Activated CD4-positive, CD25-positive, alpha-beta regulatory T cell treated with anti-CD3 and anti-CD28 coated beads, Interleukin-2, amount 50 U/mL, for 72 hours (primary cell): ENCODE data around the gene LY6G6F.
"Not testable (repeated sequence)": the region's sequence is repeated elsewhere in the genome, so short reads cannot be mapped to it uniquely, and the experiment has no call there.

ENCODE experiments used
- DNase-seq: peaks from one replicate; pipeline ENCODE4 v3.0.0; 2021

The LY6G6F gene

DNA sequence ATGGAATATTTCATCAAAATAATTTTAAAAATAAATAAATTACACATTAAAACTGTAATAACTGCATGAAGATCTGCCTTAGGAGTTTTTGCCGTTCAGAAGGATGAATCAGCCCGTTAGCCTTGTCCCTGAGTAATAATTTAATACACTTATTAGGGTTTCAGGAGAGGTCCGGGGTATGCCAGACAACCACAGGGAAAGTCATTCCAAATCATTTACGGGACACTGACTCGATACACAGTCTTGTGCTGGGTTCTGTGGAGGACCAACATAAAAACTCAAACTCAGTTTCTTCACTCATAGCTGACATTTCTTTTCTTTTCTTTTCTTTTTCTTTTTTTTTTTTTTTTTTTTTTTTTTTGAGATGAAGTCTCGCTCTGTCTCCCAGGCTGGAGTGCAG is 735 bp upstream of the LY6G6F start:
- no peak for DNase-seq

DNA sequence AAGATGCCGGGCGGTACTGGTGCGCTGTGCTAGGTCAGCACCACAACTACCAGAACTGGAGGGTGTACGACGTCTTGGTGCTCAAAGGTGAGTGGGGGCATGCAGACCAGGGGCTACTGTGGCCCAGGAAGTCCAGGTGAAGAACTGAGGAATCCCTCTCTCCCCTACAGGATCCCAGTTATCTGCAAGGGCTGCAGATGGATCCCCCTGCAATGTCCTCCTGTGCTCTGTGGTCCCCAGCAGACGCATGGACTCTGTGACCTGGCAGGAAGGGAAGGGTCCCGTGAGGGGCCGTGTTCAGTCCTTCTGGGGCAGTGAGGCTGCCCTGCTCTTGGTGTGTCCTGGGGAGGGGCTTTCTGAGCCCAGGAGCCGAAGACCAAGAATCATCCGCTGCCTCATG is 1.0 kb downstream of the LY6G6F start:
- DNase-seq: no peak

DNA sequence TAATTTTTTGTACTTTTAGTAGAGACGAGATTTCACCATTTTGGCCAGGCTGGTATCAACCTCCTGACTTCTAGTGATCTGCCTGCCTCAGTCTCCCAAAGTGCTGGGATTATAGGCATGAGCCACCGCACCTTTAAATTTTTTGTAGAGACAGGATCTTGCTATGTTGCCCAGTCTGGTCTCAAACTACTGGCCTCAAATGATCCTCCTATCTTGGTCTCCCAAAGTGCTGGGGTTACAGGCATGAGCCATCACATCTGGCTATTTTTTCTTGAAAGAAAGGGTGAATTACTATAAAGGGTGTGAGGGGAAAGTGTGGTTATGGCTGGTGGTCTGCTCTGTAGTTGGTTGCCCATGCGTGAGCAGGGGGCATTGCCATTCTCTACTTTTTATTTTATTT is 1.6 kb downstream of the LY6G6F start:
- DNase-seq: no peak

DNA sequence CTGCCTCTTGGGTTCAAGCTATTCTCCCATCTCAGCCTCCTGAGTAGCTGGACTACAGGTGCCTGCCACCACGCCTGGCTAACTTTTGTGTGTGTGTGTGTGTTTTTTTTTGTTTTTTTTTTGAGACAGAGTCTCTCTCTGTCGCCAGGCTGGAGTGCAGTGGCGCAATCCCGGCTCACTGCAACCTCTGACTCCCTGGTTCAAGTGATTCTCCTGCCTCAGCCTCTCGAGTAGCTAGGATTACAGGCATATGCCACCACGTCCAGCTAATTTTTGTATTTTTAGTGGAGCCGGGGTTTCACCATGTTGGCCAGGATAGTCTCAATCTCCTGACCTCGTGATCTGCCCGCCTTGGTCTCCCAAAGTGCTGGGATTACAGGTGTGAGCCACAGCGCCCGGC is 2.5 kb downstream of the LY6G6F start:
- not testable (repeated sequence) for DNase-seq

DNA sequence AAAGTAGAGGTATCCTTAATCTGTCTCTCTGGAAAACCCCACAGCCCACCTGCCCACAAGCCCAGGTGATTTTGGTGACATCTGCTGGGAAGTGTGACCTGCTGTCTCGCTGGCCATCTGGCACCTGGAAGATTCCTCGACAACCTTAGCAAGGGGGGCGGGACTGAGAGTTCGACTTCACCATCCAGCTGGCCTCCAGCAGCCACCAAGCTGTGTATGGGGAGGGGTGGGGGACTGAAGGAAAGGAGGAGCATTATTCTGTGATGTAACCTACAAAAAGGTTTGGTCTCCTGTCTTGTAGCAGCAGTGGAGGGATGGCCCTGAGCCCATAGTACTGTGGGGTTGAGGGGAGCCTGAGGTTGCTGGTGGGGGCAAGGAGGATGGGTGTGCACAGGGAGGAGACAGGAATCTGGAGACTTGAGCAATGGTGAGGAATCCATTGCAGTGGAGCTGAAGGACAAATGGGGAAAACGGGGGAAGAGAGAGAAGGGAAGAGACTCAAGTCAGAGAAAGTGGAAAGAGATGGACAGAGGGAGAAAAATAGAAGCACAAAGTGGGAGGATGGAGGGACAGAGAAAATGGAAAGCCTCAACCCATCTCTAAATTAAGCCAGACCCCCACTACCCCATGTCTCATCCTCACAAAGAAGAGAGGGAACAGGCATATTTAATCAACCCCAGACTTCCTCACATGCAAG is 4.0 kb downstream of the LY6G6F start:
- no peak for DNase-seq

DNA sequence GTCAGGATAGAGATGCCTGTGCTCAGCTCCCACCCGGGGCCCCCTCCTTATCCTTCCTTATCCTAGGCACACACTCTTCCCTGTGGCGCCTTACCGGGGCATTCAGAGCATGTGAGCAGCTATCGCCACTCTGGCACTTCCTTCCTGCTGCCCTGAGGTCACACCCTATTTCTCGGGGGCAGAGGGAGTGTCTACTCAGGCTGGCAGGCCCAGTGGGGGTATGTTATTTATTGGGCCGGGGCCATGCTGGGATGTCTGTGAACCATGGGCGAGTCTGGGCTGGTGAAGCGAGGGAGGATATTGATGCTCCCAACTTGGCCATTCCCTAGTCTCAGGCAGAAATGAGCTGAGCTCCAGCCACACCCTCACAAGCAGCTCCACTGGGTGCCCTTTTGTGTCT is 4.6 kb downstream of the LY6G6F start:
- no peak for DNase-seq

DNA sequence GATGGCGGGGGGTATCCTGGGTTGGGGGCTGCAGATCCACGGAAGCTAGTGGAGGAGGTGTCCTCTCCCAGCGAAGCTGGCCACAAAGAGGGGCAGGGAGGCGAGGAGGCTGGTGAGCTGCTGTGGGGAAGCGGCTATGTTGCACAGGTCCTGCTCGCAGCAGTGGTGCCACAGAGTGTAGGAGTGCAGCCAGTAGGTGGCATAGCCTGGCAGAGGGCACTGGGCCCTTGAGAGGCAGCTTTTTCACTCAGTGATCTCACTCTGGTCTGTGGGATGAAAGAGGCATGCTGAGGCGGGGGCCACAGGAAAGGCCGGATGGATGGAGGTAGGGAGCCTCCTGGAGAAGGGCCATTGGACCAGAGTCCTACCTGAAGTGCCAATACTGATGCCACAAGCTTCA is 5.6 kb downstream of the LY6G6F start:
- DNase-seq: no peak

DNA sequence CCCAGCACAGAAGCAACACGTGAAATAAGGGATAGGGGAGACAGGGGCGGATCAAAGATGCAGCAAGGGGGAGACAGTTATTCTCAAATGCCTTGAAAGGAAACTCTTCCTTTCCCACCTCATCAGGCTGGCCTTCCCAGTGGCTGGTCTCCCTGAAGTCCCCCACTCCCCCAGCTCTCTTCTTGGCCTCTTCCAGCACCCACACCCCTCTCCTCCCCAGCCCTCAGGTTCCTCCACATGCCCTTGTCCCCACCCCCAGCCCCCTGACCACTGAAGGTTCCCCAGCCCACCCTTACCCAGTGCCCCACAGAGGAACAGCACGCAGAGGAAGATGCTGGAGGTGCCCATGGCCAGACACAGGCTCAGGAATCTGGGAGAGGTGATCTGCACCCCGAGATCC is 6.8 kb downstream of the LY6G6F start:
- no peak for DNase-seq

DNA sequence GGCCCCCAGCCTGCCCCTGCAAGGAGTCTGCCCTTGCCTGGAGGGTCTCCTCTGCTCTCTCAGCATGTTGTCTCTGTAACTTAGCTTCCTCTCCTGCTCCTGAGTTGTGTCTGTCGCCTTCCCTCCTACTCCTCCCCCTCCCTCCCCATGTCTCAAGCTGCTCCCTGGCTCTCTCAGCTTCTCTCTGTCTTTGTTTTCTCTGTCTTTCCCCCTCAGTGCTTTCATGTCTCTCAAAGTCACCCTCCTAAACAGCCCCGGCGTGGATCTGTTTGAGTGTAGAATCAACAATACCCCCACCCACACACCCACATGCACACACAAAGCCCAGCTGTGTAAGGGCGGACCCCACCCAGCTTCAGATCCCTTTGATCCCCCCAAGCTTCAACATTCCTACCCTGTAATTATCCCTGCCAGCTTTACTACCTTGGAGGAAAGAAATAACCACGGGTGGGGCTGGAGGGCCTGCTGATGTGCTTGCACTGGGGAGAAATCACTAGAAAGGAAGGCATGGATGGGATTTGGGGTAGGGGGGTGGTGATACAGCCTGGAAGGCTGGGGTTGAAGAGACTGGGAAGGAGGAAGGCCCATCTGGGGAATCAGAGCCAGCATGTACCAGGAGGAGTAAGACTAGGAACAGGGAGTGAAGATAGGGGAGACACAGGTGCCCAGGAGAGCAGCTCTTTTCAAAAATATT is 7.5 kb downstream of the LY6G6F start:
- DNase-seq: no peak

DNA sequence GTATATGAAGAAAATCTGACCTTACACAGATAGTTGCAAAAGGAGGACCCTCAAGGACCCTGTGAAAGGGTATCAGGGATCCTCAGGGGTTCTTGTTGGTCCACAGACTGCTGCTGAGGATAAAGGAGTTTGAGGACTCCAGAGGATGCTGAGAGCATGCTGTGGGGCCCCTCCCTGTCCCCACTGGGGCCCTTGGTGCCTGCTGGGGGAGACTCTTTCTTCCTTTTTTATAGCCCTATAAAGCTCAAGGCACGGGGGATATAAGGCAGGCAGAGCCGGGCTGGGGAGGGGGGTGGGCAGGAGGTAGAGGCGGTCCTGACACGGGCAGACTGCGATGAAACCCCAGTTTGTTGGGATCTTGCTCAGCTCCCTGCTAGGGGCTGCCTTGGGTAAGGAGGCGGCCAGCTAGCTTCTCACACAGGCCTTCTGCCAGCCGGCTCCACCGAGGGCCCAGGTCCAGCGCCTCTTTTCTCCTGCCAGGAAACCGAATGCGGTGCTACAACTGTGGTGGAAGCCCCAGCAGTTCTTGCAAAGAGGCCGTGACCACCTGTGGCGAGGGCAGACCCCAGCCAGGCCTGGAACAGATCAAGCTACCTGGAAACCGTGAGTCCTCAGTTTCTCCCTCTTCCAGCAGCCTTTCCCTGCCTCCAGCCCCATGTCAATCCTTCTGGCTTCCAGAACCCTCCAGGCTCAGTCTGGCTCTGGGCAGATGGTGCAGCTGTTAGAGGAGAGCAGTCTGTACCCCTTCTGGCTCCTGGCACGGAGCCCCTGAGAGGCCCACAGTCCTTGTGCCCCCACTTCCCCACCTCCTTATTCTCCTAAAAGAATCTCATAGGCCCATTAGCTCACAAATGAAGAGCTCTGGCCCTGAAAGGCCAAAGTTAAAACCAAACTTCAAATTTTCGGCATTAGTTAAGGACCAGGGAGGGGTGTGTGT is 8.6 kb downstream of the LY6G6F start, which contains the start of gene LY6G6D:
Gene LY6G6D (plus strand): TSS at position 327 of the 937 bp plus-strand sequence. CDS start 8 bp downstream, at position 335.
- no peak for DNase-seq

DNA sequence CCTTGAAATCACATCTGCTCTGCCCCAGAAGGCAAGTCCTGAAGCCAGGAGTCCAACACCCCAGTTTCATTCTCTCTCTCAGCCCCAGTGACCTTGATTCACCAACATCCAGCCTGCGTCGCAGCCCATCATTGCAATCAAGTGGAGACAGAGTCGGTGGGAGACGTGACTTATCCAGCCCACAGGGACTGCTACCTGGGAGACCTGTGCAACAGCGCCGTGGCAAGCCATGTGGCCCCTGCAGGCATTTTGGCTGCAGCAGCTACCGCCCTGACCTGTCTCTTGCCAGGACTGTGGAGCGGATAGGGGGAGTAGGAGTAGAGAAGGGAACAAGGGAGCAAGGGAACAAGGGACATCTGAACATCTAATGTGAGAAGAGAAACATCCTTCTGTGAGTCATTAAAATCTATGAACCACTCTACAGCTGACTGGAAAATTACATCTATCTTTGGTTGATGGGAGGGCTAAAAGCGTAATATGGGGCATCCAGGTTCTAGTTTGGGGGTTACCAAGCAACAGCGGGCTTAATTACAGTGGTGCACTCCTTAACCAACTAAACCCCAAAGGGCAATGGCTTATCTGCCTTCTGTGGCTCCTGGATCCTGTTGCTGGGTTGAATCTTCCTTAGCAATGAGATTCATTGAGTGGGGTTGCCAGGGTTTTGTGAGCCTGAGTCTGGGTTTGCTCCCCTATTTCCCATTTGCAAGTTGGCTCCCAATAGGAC is 11.0 kb downstream of the LY6G6F start:
- no peak for DNase-seq

DNA sequence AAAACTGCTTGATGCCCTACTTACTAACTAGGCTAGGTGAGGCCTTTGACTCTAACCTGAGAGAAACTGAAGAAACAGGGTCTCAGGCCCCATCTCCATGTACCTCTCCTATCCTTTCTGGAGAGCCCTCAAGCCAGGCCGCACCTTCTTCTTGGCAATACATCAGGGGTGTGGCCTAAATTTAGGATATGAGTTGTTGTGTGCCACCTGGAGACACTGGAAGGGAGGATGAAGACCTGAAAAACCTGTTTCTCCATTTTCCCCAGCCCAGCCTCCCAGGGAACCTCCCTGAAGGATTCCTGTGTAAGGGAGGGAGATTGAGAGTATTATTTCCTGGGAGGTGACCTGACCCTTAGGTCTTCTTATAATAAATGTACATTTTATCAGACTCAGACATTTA is 11.6 kb downstream of the LY6G6F start:
- DNase-seq: no peak

DNA sequence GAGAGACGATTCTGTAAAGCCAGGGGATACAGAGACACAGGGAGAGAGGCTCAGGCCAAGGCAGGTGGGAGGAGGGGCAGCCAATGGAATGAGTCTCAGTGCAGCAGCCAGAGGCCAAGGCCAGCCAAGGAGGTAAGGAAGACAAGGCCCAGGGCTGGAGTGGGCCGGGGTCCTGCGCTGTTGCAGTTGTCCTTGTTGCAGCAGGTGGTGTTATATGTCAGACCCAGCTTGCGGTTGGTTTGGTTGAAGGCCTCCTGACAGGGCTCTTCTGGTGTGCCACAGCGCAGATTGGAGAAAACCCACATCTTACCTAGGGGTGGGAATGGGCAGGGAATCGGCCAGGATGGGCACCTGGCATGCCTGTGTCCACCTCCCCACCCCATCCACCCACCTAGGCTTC is 12.3 kb downstream of the LY6G6F start:
- no peak for DNase-seq

DNA sequence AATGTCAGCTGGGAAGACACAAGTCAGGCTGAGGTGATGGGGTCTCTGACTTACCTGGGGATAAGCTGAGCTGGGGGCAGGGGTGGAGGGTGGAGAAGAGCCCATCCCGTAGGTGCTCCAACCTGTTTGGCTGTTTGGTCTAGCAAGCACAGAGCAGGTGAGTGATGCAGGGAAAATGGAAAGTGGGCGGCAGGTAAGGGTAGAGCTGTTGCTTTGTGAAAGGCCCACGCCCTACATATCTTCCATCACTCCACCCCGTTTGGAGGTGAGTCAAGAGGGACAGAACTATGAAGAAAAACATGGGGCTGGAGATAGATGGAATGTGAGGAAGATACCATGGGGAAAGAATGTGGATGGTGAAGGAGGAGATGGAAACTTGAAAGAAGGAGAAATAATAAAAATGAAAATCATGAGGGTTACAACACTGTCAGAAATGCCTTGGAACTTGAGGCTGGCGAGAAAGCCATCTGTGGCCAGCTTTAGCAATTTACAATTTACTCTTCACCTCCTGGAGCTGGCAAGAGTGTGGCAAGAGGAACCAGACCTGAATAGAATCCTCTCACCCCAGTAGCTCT is 13.6 kb downstream of the LY6G6F start:
- no peak for DNase-seq

DNA sequence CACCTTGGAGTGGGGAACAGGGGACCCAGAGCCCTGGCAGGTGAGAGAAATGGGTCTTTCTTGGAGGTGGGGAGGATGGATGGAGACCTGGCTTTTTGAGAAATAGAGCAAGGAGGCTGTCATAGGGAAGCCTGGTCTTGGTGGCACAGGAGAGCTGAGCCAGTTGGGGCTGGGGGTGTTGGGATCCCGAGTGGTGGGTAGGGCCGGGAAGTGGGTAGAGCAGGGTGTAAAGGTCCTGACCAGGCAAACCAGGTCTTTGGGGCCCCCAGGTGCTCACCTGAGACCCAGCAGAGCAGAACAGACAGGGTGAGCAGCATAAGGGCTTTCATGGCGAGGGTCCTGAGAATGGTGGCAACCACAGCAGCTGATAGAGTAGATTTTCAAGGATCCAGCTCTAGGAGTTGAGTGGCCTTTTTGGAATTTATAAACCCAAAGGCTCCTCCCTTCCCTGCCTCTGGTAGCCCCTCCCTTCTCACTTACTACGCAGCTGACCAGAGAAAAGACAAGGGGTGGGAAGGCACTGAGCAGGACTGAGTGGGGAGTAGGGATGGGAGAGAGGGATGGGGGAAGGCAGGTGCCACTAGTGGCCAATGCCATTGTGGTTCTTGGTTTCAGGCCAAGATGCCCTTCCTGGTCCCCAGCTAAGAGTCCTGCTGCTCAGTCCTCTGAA is 14.8 kb downstream of the LY6G6F start, which contains the start of gene LY6G6C:
Gene LY6G6C (minus strand): TSS at position 396 of the 670 bp plus-strand sequence. CDS start 67 bp downstream, at position 329.
- no peak for DNase-seq

DNA sequence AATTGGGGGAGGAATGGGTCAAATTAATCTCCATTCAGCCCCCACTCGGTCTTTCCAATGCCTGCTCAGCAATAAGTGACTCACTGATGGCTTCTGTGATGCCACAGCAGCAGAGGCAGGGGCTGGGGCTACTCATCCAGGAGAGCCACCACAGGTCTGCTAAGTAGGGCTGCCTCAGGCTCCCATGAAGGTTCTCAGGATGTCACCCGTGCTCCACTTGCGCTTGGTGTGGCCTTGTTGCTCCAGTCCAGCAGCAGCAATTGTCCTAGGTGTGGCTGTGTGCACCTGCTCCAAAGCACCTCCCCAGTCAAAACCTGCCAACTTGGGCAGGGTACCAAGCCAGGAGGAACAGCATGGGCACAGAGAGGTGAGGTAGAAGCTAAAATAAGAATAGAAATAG is 15.5 kb downstream of the LY6G6F start:
- no peak for DNase-seq

DNA sequence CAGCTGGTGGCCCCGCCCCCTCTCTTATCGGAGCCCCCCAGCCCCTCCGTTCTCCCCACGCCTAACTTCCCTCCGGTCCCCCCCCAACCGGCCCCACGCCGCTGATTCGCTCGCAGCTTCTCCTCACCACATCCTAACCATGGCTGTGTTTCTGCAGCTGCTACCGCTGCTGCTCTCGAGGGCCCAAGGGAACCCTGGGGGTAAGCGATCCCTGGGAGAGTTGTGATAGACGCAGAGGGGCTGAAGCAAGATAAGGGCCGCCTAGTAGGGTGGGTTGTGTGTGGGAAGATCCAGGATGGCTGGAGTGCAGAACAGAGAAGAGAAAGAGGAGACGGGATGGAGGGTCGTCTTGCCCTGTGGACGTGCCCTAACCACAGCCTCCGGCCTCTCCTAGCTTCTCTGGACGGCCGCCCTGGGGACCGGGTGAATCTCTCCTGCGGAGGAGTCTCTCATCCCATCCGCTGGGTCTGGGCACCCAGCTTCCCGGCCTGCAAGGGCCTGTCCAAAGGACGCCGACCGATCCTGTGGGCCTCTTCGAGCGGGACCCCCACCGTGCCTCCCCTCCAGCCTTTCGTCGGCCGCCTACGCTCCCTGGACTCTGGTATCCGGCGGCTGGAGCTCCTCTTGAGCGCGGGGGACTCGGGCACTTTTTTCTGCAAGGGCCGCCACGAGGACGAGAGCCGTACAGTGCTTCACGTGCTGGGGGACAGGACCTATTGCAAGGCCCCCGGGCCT is 16.7 kb downstream of the LY6G6F start, which contains the start of gene MPIG6B:
Gene MPIG6B (plus strand): TSS at position 129 of the 735 bp plus-strand sequence. CDS start 11 bp downstream, at position 140.
- no peak for DNase-seq

DNA sequence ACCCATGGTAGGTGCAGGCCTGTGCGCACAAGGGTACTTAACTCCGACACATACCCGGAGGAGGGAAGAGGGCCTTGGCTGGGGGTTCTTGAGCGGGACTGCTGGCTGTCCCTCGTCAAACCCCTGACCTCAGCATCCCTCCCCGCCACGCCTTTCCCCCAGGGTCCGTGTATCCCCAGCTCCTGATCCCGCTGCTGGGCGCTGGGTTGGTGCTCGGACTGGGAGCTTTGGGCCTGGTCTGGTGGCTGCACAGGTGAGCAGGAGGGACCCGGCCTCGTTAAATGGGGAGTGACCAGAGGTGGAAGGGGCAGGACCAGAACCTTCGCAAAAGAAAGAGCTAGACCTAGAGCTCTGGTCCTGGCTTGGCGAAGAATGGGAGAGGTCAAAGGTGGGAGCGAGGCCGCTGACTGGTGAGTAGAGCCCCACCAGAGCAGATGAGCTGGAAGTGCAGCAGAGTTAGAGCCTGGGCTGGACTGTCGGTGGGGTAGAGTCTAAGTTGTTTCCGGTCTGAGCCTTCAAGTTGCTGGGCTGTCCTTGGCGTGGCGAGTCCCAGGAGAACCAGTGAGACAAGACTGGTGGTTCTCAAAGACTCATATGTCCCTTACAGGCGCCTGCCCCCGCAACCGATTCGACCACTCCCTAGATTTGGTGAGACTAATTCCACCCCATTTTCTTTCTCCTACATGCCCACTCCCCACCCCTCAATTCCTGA is 17.5 kb downstream of the LY6G6F start:
- DNase-seq: no peak

DNA sequence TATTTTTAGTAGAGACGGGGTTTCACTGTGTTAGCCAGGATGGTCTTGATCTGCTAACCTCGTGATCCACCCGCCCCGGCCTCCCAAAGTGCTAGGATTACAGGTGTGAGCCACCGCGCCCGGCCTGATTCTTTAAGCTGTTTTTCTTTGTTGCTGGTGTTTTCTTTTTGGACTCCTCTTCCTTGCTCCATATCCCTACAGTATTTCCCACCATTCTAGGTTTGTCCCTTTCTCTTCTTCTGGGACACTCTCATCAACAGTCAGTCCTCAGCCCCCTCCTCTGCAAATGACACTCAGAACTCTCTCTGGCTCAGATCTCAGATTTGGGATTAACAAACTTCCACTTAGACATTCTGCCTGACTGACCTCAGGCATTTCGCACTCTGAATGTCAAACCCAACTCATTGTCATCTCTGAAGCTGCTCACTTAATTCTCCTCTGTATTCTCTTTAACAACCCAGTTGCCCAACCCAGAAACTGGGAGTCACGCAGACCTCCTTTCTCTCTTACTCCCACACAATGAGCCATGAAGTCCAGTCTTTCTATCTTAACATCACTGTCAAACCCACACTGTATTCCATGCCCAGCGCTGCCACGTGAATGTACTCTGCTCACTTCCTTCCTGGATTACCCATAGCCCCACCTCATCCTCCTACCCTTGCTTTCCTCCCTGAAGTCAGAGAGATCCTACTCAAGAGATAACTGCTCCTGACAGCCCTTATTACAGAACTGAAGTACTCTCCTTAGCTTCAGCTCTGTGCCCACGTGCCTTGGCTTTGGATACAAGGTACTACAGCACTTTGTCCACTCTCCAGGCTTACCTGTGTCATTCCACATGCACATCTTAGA is 19.1 kb downstream of the LY6G6F start:
- DNase-seq: no peak
